ENCODE data around the gene HRH1.
"Not testable (repeated sequence)": the region's sequence is repeated elsewhere in the genome, so short reads cannot be mapped to it uniquely, and the experiment has no call there.

The HRH1 gene

GRCh38 chr3:11170052-11170770 is 15.9 kb downstream of the HRH1 start:
- DNase-seq (ENCODE audit: low read depth) = no peak

- no peak for DNase-seq (ENCODE audit: low read depth)
Observed at GRCh38 chr3:11172096-11172690, 17.9 kb downstream of the HRH1 start.

GRCh38 chr3:11173828-11174465 is 19.7 kb downstream of the HRH1 start:
- DNase-seq (ENCODE audit: low read depth) = no peak

GRCh38 chr3:11178421-11178820 is 24.1 kb downstream of the HRH1 start:
- DNase-seq (ENCODE audit: low read depth) = no peak

GRCh38 chr3:11184328-11184969 is 30.2 kb downstream of the HRH1 start:
- not testable (repeated sequence) for DNase-seq (ENCODE audit: low read depth)

- no peak for DNase-seq (ENCODE audit: low read depth)
Observed at GRCh38 chr3:11185144-11185543, 30.9 kb downstream of the HRH1 start.

- no peak for DNase-seq (ENCODE audit: low read depth)
Observed at GRCh38 chr3:11185564-11186317, 31.4 kb downstream of the HRH1 start.

GRCh38 chr3:11186318-11186692 is 32.0 kb downstream of the HRH1 start:
- DNase-seq (ENCODE audit: low read depth) = no peak

- DNase-seq (ENCODE audit: low read depth) = no peak
Observed at GRCh38 chr3:11186771-11187191, 32.5 kb downstream of the HRH1 start.

- DNase-seq (ENCODE audit: low read depth) = no peak
Observed at GRCh38 chr3:11187681-11188080, 33.4 kb downstream of the HRH1 start.

GRCh38 chr3:11188231-11188630 is 33.9 kb downstream of the HRH1 start:
- no peak for DNase-seq (ENCODE audit: low read depth)

GRCh38 chr3:11195201-11195600 is 40.9 kb downstream of the HRH1 start:
- no peak for DNase-seq (ENCODE audit: low read depth)

- no peak for DNase-seq (ENCODE audit: low read depth)
Observed at GRCh38 chr3:11195721-11196332, 41.5 kb downstream of the HRH1 start.

- no peak for DNase-seq (ENCODE audit: low read depth)
Observed at GRCh38 chr3:11197484-11197883, 43.2 kb downstream of the HRH1 start.

- DNase-seq (ENCODE audit: low read depth) = no peak
Observed at GRCh38 chr3:11198070-11198469, 43.8 kb downstream of the HRH1 start.

- DNase-seq (ENCODE audit: low read depth) = no peak
Observed at GRCh38 chr3:11198495-11198894, 44.2 kb downstream of the HRH1 start.

- DNase-seq (ENCODE audit: low read depth) = no peak
Observed at GRCh38 chr3:11199902-11200845, 45.9 kb downstream of the HRH1 start.

GRCh38 chr3:11201251-11202019 is 47.1 kb downstream of the HRH1 start:
- DNase-seq (ENCODE audit: low read depth) = no peak

GRCh38 chr3:11203961-11204360 is 49.7 kb downstream of the HRH1 start:
- no peak for DNase-seq (ENCODE audit: low read depth)

Data from activated gamma-delta T cell treated with anti-CD3 and anti-CD28 coated beads, Interleukin-2, amount 50 U/mL, for 16 hours (primary cell).